ENCODE measurements around the gene IDH2. TPM values are rescaled to one million over a fixed set of nuclear protein-coding genes. Genes with fewer than 3 reads are reported as not detected.
"Not testable (repeated sequence)": the region's sequence is repeated elsewhere in the genome, so short reads cannot be mapped to it uniquely, and the experiment has no call there.

The IDH2 gene
- total RNA-seq, 2 experiments from 2014 or later: 91.2 to 93.0 TPM

GRCh38 chr15:90072978-90073640, 29.2 kb downstream of the IDH2 start:
- ChIA-PET POLR2A (no interaction called here), CTCF (interaction anchor here (0.7 kb wide), 1 partner anchor 12 kb away, joined by 3 read pairs; no protein-coding TSS in a partner anchor)

- CTCF ChIA-PET: interaction anchor here (0.6 to 2.2 kb wide), 17 partner anchors 8 to 331 kb away, joined by 3 to 8 read pairs (median 4); no protein-coding TSS in a partner anchor
- POLR2A ChIA-PET: interaction anchor here (0.6 kb wide), 1 partner anchor 91 kb away, joined by 3 read pairs; no protein-coding TSS in a partner anchor
Measured at GRCh38 chr15:90071220-90071807, 31.0 kb downstream of the IDH2 start.

- CTCF ChIA-PET: interaction anchor here (0.6 to 2.2 kb wide), 14 partner anchors 9 to 330 kb away, joined by 3 to 8 read pairs (median 4); no protein-coding TSS in a partner anchor
- POLR2A ChIA-PET: not testable (repeated sequence)
Measured at GRCh38 chr15:90070623-90071022, 31.6 kb downstream of the IDH2 start.

GRCh38 chr15:90067953-90068606, 34.2 kb downstream of the IDH2 start:
- ChIA-PET CTCF (no interaction called here), POLR2A (no interaction called here)

- CTCF ChIA-PET: no interaction called here
- POLR2A ChIA-PET: no interaction called here
Measured at GRCh38 chr15:90067181-90067952, 34.9 kb downstream of the IDH2 start.

- ChIA-PET CTCF (no interaction called here), POLR2A (interaction anchor here (0.8 kb wide), 1 partner anchor 17 kb away, joined by 10 read pairs; no protein-coding TSS in a partner anchor)
Measured at GRCh38 chr15:90065682-90066049, 36.6 kb downstream of the IDH2 start.

- ChIA-PET POLR2A (interaction anchor here (0.8 kb wide), 1 partner anchor 18 kb away, joined by 10 read pairs; no protein-coding TSS in a partner anchor), CTCF (no interaction called here)
Measured at GRCh38 chr15:90064911-90065681, 37.2 kb downstream of the IDH2 start.

GRCh38 chr15:90063770-90064247, 38.5 kb downstream of the IDH2 start:
- ChIA-PET POLR2A (no interaction called here), CTCF (no interaction called here)

GRCh38 chr15:90062973-90063769, 39.1 kb downstream of the IDH2 start:
- CTCF ChIA-PET: no interaction called here

GRCh38 chr15:90062462-90062932, 39.8 kb downstream of the IDH2 start:
- ChIA-PET CTCF (interaction anchor here (0.6 kb wide), 1 partner anchor 371 kb away, joined by 3 read pairs; no protein-coding TSS in a partner anchor), POLR2A (interaction anchor here (0.6 kb wide), 1 partner anchor 62 kb away, joined by 3 read pairs; no protein-coding TSS in a partner anchor)

More at GRCh38 chr15:90062973-90063769, 39.1 kb downstream of the IDH2 start:
- POLR2A ChIA-PET: no interaction called here

GRCh38 chr15:90062023-90062442, 40.2 kb downstream of the IDH2 start:
- ChIA-PET CTCF (interaction anchor here (0.6 kb wide), 1 partner anchor 370 kb away, joined by 3 read pairs; no protein-coding TSS in a partner anchor), POLR2A (interaction anchor here (0.6 kb wide), 1 partner anchor 62 kb away, joined by 3 read pairs; no protein-coding TSS in a partner anchor)

GRCh38 chr15:90060797-90061196, 41.5 kb downstream of the IDH2 start:
- ChIA-PET POLR2A (no interaction called here), CTCF (interaction anchor here (1.0 kb wide), 1 partner anchor 17 kb away, joined by 3 read pairs; no protein-coding TSS in a partner anchor)

- ChIA-PET POLR2A (interaction anchor here (0.6 kb wide), 1 partner anchor 57 kb away, joined by 3 read pairs; no protein-coding TSS in a partner anchor), CTCF (interaction anchor here (0.6 to 1.2 kb wide), 3 partner anchors 10 to 180 kb away, joined by 3 read pairs; no protein-coding TSS in a partner anchor)
Measured at GRCh38 chr15:90059208-90059985, 42.9 kb downstream of the IDH2 start.

GRCh38 chr15:90058775-90059174, 43.5 kb downstream of the IDH2 start:
- POLR2A ChIA-PET: no interaction called here
- CTCF ChIA-PET: interaction anchor here (1.2 kb wide), 1 partner anchor 9 kb away, joined by 3 read pairs; no protein-coding TSS in a partner anchor

- ChIA-PET CTCF (interaction anchor here (1.2 kb wide), 1 partner anchor 9 kb away, joined by 3 read pairs; no protein-coding TSS in a partner anchor), POLR2A (no interaction called here)
Measured at GRCh38 chr15:90058308-90058707, 44.0 kb downstream of the IDH2 start.

GRCh38 chr15:90056529-90056928, 45.7 kb downstream of the IDH2 start:
- POLR2A ChIA-PET: interaction anchor here (0.6 kb wide), 1 partner anchor 158 kb away, joined by 4 read pairs; no protein-coding TSS in a partner anchor
- CTCF ChIA-PET: interaction anchor here (2.0 kb wide), 1 partner anchor 15 kb away, joined by 8 read pairs; no protein-coding TSS in a partner anchor

All from activated CD8-positive, alpha-beta memory T cell treated with anti-CD3 and anti-CD28 coated beads for 36 hours (primary cell).